GM12891 (cell line): Measurements from ENCODE around the gene PPP3R1.
"Not testable (repeated sequence)": the region's sequence is repeated elsewhere in the genome, so short reads cannot be mapped to it uniquely, and the experiment has no call there.

Source experiments
- DNase-seq: peaks from one replicate; pipeline ENCODE4 v3.0.0; 2011; ENCODE audit warnings: low spot score; ENCODE audit not compliant: insufficient read length
- FAIRE-seq: peaks from 2 replicates; lab custom pipeline; 2011; peaks lifted over from hg19 to GRCh38; lab: Jason Lieb, UNC
- PAX5 ChIP-seq: IDR thresholded peaks from 2 replicates; pipeline ENCODE4 v1.6.1; 2011; ENCODE audit warnings: low read length, moderate library complexity, mild to moderate bottlenecking; ENCODE audit not compliant: insufficient read depth, severe bottlenecking
- POLR2A ChIP-seq: IDR thresholded peaks from 2 replicates; pipeline ENCODE4 v1.6.1; 2011; ENCODE audit warnings: low read depth, low read length, control low read depth
- POLR2AphosphoS5 ChIP-seq: IDR thresholded peaks from 2 replicates; pipeline ENCODE4 v1.6.1; 2011; ENCODE audit warnings: low read depth, low read length, control low read depth
- POU2F2 ChIP-seq: IDR thresholded peaks from 2 replicates; pipeline ENCODE4 v1.6.1; 2011; ENCODE audit warnings: low read depth, mild to moderate bottlenecking, control low read depth, low read length, moderate library complexity
- SPI1 ChIP-seq: IDR thresholded peaks from 2 replicates; pipeline ENCODE4 v1.6.1; 2011; ENCODE audit warnings: low read depth, low read length, control low read depth
- TAF1 ChIP-seq: IDR thresholded peaks from 2 replicates; pipeline ENCODE4 v1.6.1; 2011; ENCODE audit warnings: low read depth, low read length, control low read depth

The PPP3R1 gene

DNA sequence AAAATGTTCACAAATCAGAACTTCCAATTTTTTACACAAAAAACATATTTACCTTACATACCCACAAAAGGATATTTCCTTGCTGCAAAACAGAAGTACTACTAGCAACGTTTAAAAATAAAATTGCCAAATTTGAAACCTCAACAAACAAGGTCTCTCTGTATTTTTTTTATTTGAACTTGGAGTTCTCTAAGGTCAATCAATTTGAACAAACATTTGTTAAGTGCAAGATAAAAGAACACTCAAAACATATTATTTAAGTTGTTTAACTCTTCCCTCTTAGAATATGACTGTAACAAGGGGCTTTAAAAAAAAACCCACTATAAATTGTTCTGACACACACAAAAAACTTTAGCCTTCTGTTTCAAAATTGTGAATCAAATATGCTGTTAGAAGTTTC, 65.0 kb downstream of the PPP3R1 start:
- FAIRE-seq (no peak), DNase-seq (no peak)
- no peak for TF ChIP-seq PAX5
- TF ChIP-seq POU2F2 = no peak
- no peak for TF ChIP-seq SPI1
- no peak for TF ChIP-seq POLR2AphosphoS5
- TF ChIP-seq TAF1 = no peak
- no peak for TF ChIP-seq POLR2A

DNA sequence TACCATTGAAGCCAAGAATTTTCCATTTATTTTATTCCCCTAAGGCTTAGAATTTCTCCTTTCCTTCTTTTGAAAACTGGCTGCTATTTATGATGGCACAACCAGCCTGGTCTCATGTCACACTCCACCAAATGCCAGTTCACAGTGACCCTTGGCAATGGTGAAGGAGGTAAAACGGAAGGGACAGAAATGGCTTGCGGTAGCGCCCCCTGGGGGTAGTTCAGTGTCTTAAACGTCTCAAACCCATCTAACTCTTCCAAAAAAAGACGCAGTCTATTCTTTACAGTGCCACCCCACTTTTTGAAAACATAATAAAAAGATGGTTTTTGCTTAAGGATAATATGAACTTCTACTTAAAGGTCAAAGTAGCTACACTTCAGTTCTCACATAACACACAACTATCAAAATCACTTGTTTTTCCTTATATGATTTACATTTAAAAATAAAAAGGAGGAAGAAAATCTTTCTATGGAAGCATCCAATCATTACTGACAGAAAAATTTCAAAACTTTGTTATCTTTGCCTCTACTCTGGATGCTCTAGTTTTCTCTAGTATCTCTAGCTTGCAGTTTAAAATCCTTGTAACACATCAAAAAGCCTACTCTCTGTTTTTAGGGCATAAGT, 66.7 kb downstream of the PPP3R1 start:
- DNase-seq (peak; percentile 30), FAIRE-seq (peak; percentile 81)
- TF ChIP-seq SPI1 = no peak
- no peak for TF ChIP-seq PAX5
- TF ChIP-seq POU2F2 = no peak
- TF ChIP-seq POLR2AphosphoS5 = no peak
- no peak for TF ChIP-seq TAF1
- no peak for TF ChIP-seq POLR2A

DNA sequence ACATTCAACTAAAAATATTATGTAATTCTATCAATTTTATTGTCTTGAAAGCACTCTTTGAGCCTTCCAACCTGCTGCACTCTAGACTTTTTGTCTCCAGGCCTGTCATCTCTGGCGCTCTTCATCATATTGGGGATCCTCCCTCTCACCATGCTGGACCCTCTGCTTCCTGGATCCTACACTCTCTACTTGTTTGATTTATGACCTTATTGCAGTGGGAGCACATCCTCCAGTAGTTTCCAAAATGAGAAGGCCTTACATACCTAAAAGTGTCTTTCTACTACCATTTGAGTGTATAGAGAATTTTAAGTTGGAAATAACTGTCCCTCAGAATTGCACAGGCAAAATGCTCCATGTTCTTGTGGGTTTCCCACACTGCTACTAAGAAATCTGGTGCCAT, 69.4 kb downstream of the PPP3R1 start:
- TF ChIP-seq PAX5 (no peak), POU2F2 (no peak), POLR2AphosphoS5 (no peak), POLR2A (no peak), SPI1 (no peak), TAF1 (no peak)
- FAIRE-seq (no peak), DNase-seq (no peak)

DNA sequence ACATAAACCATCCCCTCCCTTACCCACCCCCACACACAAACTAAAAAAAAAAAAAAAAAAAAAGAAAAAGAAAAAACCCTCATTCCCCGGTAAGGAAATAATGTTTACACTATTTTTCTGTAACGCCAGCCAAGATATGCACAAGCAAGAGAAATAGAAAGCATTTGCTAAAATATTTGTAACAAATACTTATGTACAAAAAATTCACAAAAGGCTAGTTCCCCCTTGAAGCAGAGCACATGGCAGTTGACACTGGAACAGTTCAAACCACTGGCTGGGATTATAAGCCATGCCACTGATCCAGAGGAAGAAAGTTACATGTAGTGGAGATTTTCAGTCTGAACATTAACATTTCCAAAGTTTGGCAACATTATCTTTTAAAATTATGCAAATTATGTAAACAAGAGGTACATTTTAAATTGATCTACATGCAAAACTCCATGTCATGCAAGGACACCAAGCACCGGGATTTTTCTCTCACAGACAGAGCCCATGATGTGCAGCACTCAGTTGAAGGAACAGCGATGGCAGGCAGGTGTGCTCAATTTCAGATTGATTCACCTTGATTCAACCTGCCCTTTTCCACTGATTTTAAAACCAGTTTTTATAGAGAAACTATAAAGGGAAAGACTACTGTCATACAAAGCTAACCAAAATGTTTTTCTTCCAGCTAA, 73.2 kb downstream of the PPP3R1 start:
- TF ChIP-seq TAF1 (no peak), SPI1 (no peak), PAX5 (no peak), POU2F2 (no peak), POLR2AphosphoS5 (no peak; the same call in 1 of the 2 replicates), POLR2A (no peak)
- no peak for DNase-seq
- no peak for FAIRE-seq

DNA sequence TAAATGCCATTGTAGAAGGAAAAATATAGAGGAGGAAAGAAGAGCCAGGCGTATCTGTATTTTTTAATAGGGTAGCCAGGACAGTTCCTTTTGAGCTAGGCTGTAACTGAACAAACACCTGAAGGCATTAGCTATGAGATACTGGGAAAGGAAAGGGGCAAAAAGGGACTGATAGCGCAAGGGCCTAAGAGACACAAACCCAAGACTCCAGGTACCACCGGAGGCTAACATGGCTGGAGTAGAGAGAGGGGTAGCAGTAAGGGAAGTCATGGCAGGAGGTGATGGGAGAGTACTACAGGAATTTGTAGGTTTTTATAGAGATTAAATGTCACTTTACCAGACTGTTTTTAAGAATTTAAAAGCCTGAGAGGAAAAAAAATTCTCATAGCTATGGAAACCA, 73.9 kb downstream of the PPP3R1 start:
- no peak for DNase-seq
- TF ChIP-seq PAX5 = no peak
- TF ChIP-seq TAF1 = no peak
- TF ChIP-seq POLR2AphosphoS5 = no peak
- no peak for TF ChIP-seq SPI1
- no peak for TF ChIP-seq POLR2A
- no peak for TF ChIP-seq POU2F2
- FAIRE-seq = no peak

DNA sequence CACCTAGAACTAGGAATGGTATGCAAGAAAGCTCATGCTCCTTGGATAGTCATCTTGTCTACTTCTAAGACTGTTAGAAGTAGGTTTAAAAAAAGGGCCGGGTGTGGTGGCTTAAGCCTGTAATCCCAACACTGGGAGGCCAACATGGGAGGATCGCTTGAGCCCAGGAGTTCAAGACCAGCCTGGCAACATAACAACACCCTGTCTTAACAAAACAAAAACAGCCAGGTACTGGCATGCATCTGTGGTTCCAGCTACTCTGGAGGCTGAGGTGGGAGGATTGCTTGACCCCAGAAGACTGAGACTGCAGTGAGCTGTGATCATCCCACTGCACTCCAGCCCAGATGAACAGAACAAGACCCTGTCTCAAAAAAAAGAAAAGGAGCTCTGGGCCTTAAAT, 74.8 kb downstream of the PPP3R1 start:
- FAIRE-seq (no peak), DNase-seq (no peak)
- peak; percentile 20; the same call in 1 of the 2 replicates for TF ChIP-seq POLR2AphosphoS5
- TF ChIP-seq POU2F2 = no peak

DNA sequence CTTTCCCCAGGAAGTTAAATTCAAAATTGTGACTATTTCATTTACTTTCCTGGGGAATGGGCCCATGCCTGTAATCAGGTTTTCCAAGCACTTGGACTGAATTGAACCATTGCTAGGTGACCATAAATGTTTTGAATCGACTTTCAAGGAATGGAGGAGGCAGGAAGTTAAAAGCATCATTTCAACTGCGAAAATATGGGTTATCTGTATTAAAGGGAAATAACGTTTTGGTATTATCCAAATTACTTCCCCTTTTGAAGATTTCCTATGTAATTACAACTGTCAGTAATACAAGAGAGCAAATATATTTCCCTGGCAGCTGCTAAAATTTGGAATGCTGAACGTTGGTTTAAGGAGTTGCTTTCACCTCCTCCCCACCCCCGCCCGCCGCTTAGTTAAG, 75.7 kb downstream of the PPP3R1 start:
- DNase-seq (no peak), FAIRE-seq (peak; percentile 40)
- TF ChIP-seq POLR2AphosphoS5 = no peak
- no peak for TF ChIP-seq TAF1
- TF ChIP-seq PAX5 = no peak
- TF ChIP-seq POU2F2 = no peak
- TF ChIP-seq POLR2A = no peak
- TF ChIP-seq SPI1 = no peak

DNA sequence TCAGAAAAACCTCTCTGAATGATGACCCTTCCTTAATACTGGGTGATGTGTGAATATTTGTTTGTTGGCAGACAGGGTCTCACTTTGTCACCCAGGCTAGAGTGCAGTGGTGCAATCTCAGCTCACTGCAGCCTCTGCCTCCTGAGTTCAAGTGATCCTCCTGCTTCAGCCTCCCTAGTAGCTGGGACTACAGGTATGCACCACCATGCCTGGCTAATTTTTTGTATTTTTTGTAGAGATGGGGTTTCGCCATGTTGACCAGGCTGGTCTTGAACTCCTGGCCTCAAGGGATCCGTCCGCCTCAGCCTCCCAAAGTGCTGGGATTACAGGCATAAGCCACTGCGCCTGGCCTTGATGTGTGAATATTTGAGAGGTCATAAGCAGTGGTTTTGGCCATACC, 77.1 kb downstream of the PPP3R1 start:
- not testable (repeated sequence) for FAIRE-seq

DNA sequence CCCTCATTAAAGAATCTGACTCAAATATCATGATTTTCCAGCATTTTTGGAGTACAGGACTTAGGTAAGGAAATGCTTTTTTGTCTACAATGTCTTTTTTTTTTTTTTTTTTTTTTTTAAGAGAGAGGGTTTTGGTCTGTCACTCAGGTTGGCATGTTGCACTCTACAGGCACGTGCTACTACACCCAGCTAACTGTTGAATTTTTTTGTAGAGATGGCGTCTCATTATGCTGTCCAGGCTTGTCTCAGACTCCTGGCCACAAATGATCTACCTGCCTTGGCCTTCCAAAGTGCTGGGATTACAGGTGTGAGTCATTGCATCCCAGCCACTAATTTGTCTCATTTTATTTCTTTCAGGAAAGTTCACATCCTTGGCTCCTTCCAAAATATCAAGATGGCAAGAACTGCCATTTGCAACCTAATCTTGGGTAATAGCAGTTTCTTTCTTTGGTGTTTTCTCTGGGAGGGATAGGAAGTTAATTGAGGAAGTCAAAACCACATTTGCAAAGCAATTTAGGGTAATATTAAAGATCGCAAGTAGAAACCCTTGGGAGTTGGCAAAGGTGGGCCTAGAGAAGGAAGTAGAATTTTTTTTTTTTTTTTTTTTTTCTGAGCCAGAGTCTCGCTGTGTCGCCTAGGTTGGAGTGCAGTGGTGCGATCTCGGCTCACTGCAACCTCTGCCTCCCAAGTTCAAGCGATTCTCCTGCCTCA, 79.2 kb downstream of the PPP3R1 start:
- no peak for DNase-seq
- no peak for TF ChIP-seq POLR2A
- TF ChIP-seq POU2F2 = no peak
- TF ChIP-seq PAX5 = no peak
- TF ChIP-seq TAF1 = no peak
- no peak for TF ChIP-seq SPI1
- no peak for FAIRE-seq

More for the DNA sequence above, 77.1 kb downstream of the PPP3R1 start:
- DNase-seq = not testable (repeated sequence)
